ENCODE results near the gene NRXN3.

The NRXN3 gene

GRCh38 chr14:79117561-79117960 lies 947.4 kb downstream of the NRXN3 start:
- no peak for TF ChIP-seq CTCF (IDR thresholded peaks at IDR 0.05; ENCODE audit: poor library complexity, severe bottlenecking)
- Histone ChIP-seq H3K36me3 (ENCODE audit: low read depth) (no peaks in the 10 kb centered on the region), H3K4me3 (ENCODE audit: severe bottlenecking) (no peak overlapping the region), H3K27me3 (ENCODE audit: insufficient read depth, poor library complexity, severe bottlenecking) (no peaks in the 10 kb centered on the region), H3K27ac (ENCODE audit: poor library complexity, severe bottlenecking) (no peak overlapping the region), H3K9me3 (ENCODE audit: severe bottlenecking) (no peaks in the 10 kb centered on the region), H3K4me1 (ENCODE audit: insufficient read depth, poor library complexity, severe bottlenecking) (no peaks in the 10 kb centered on the region)
- no peak for ATAC-seq (ENCODE audit: low read depth)
- no peak for DNase-seq (ENCODE audit: low spot score)

GRCh38 chr14:79118291-79118690 lies 948.1 kb downstream of the NRXN3 start:
- H3K4me1 ChIP-seq (ENCODE audit: insufficient read depth, poor library complexity, severe bottlenecking): no peaks in the 10 kb centered on the region
- H3K36me3 ChIP-seq (ENCODE audit: low read depth): no peaks in the 10 kb centered on the region
- H3K4me3 ChIP-seq (ENCODE audit: severe bottlenecking): no peak overlapping the region
- H3K27ac ChIP-seq (ENCODE audit: poor library complexity, severe bottlenecking): no peak overlapping the region
- H3K9me3 ChIP-seq (ENCODE audit: severe bottlenecking): no peaks in the 10 kb centered on the region
- DNase-seq (ENCODE audit: low spot score) (no peak), ATAC-seq (ENCODE audit: low read depth) (no peak)
- no peak for TF ChIP-seq CTCF (IDR thresholded peaks at IDR 0.05; ENCODE audit: poor library complexity, severe bottlenecking)
- H3K27me3 ChIP-seq (ENCODE audit: insufficient read depth, poor library complexity, severe bottlenecking): no peaks in the 10 kb centered on the region

DNA sequence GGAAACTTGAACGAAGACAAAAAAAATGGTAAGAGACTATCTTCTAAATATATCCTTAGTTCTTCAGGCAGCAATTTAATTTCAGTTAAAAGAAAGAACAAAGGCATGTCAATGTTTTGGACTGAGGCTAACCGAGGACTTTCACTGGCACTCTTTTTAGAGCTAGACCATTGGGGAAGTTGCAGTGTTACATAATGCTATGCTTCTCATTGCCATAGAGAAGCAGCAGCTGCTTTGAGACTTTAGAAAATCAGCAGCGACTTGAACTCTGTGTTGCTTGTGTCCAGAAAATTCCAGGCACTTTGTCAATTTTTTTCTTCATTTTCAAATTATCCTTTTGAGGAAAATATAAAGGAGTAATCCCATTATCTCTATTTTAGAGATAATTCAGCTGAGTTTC lies 964.2 kb downstream of the NRXN3 start:
- Histone ChIP-seq H3K36me3 (ENCODE audit: low read depth) (no peaks in the 10 kb centered on the region), H3K4me3 (ENCODE audit: severe bottlenecking) (no peak overlapping the region), H3K27ac (ENCODE audit: poor library complexity, severe bottlenecking) (no peak overlapping the region), H3K27me3 (ENCODE audit: insufficient read depth, poor library complexity, severe bottlenecking) (no peaks in the 10 kb centered on the region), H3K4me1 (ENCODE audit: insufficient read depth, poor library complexity, severe bottlenecking) (no peaks in the 10 kb centered on the region), H3K9me3 (ENCODE audit: severe bottlenecking) (no peaks in the 10 kb centered on the region)
- ATAC-seq (ENCODE audit: low read depth) (no peak), DNase-seq (ENCODE audit: low spot score) (no peak)
- TF ChIP-seq CTCF (IDR thresholded peaks at IDR 0.05; ENCODE audit: poor library complexity, severe bottlenecking): no peak

GRCh38 chr14:79136071-79137044 lies 966.2 kb downstream of the NRXN3 start:
- H3K9me3 ChIP-seq (ENCODE audit: severe bottlenecking): no peaks in the 10 kb centered on the region
- DNase-seq (ENCODE audit: low spot score) (no peak), ATAC-seq (ENCODE audit: low read depth) (no peak)
- no peak for TF ChIP-seq CTCF (IDR thresholded peaks at IDR 0.05; ENCODE audit: poor library complexity, severe bottlenecking)
- no peaks in the 10 kb centered on the region for H3K27me3 ChIP-seq (ENCODE audit: insufficient read depth, poor library complexity, severe bottlenecking)
- no peaks in the 10 kb centered on the region for H3K36me3 ChIP-seq (ENCODE audit: low read depth)
- no peaks in the 10 kb centered on the region for H3K4me1 ChIP-seq (ENCODE audit: insufficient read depth, poor library complexity, severe bottlenecking)
- no peak overlapping the region for H3K4me3 ChIP-seq (ENCODE audit: severe bottlenecking)
- no peak overlapping the region for H3K27ac ChIP-seq (ENCODE audit: poor library complexity, severe bottlenecking)

GRCh38 chr14:79137045-79137430 lies 966.9 kb downstream of the NRXN3 start:
- H3K4me3 ChIP-seq (ENCODE audit: severe bottlenecking): no peak overlapping the region
- no peaks in the 10 kb centered on the region for H3K9me3 ChIP-seq (ENCODE audit: severe bottlenecking)
- ATAC-seq (ENCODE audit: low read depth) (no peak), DNase-seq (ENCODE audit: low spot score) (no peak)
- H3K36me3 ChIP-seq (ENCODE audit: low read depth): no peaks in the 10 kb centered on the region
- H3K27ac ChIP-seq (ENCODE audit: poor library complexity, severe bottlenecking): no peak overlapping the region
- no peaks in the 10 kb centered on the region for H3K27me3 ChIP-seq (ENCODE audit: insufficient read depth, poor library complexity, severe bottlenecking)
- H3K4me1 ChIP-seq (ENCODE audit: insufficient read depth, poor library complexity, severe bottlenecking): no peaks in the 10 kb centered on the region
- no peak for TF ChIP-seq CTCF (IDR thresholded peaks at IDR 0.05; ENCODE audit: poor library complexity, severe bottlenecking)

All from RWPE2 (cell line).